Neural crest cell (in vitro differentiated cells): ENCODE data around the gene SLC6A2. TPM values are rescaled to one million over a fixed set of nuclear protein-coding genes. Genes with fewer than 3 reads are reported as not detected.

Experiments
- DNase-seq: peaks from one replicate; pipeline ENCODE4 v3.0.0; 2021; ENCODE audit warnings: low read depth, mixed read lengths, low spot score
- H3K27ac Mint-ChIP-seq: one replicate; pipeline ENCODE4 v1.8.0; 2021; ENCODE audit warnings: mild to moderate bottlenecking, mixed read lengths; ENCODE audit not compliant: unreplicated experiment
- H3K27me3 Mint-ChIP-seq: 2 replicates; pipeline ENCODE4 v1.8.0; 2021; ENCODE audit warnings: low read depth, mild to moderate bottlenecking, mixed read lengths
- H3K36me3 Mint-ChIP-seq: 2 replicates; pipeline ENCODE4 v1.8.0; 2021; ENCODE audit warnings: low read depth, mild to moderate bottlenecking, mixed read lengths
- H3K4me1 Mint-ChIP-seq: 2 replicates; pipeline ENCODE4 v1.8.0; 2021; ENCODE audit warnings: mixed read lengths
- H3K4me3 Mint-ChIP-seq: one replicate; pipeline ENCODE4 v1.8.0; 2021; ENCODE audit warnings: mild to moderate bottlenecking, mixed read lengths
- H3K9me3 Mint-ChIP-seq: 2 replicates; pipeline ENCODE4 v1.8.0; 2021; ENCODE audit warnings: mixed read lengths
- CTCF ChIP-seq: fragments of 200-600 bp; sonication (generic); conservative IDR thresholded peaks from 2 replicates; pipeline ENCODE4 v1.5.0; 2021; ENCODE audit warnings: antibody characterized with exemption, mild to moderate bottlenecking
- total RNA-seq: library from RNA; stranded (reverse); gene quantifications from 2 replicates; pipeline ENCODE4 v1.2.1, GENCODE V29; 2021

The SLC6A2 gene
- total RNA-seq, 1 donor from 2014 or later, result not detected

DNA sequence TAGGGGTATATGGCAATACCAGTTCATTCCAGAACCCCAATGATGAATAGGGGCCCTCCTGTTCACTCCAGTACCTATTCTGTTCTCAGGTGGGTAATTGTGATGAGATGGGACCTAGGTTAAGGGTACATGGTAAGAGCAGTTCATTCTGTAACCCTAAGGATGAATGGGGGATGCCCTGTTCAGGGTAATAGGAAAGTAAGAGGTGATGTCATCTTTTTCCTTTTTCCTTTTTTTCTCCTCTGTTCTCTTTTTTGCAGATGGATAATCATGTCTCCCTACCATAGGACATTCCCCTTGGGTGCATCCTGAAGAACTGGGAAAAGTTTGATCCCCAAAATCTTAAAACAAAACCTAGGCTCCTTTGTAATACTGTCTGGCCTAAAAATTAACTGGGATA is 25.0 kb upstream of the SLC6A2 start:
- H3K27ac Mint-ChIP-seq, result no peak overlapping the region
- peaks cover 3% of the 10 kb centered on the region for H3K27me3 Mint-ChIP-seq
- peaks cover 16% of the 10 kb centered on the region for H3K9me3 Mint-ChIP-seq
- H3K4me1 Mint-ChIP-seq, result no peaks in the 10 kb centered on the region
- TF ChIP-seq CTCF, result no peak
- no peaks in the 10 kb centered on the region for H3K36me3 Mint-ChIP-seq
- no peak for DNase-seq
- H3K4me3 Mint-ChIP-seq, result no peak overlapping the region

GRCh38 chr16:55632259-55632658 is 23.5 kb upstream of the SLC6A2 start:
- peaks cover 3% of the 10 kb centered on the region for H3K27me3 Mint-ChIP-seq
- peaks cover 5% of the 10 kb centered on the region for H3K4me1 Mint-ChIP-seq
- DNase-seq, result no peak
- no peak overlapping the region for H3K4me3 Mint-ChIP-seq
- peaks cover 16% of the 10 kb centered on the region for H3K9me3 Mint-ChIP-seq
- no peaks in the 10 kb centered on the region for H3K36me3 Mint-ChIP-seq
- H3K27ac Mint-ChIP-seq, result no peak overlapping the region
- TF ChIP-seq CTCF, result no peak

- H3K27me3 Mint-ChIP-seq, result peaks cover 3% of the 10 kb centered on the region
- H3K36me3 Mint-ChIP-seq, result no peaks in the 10 kb centered on the region
- H3K4me1 Mint-ChIP-seq, result peaks cover 12% of the 10 kb centered on the region
- no peak for TF ChIP-seq CTCF
- H3K4me3 Mint-ChIP-seq, result no peak overlapping the region
- H3K9me3 Mint-ChIP-seq, result peaks cover 13% of the 10 kb centered on the region
- H3K27ac Mint-ChIP-seq, result no peak overlapping the region
- DNase-seq, result no peak
These were observed 21.6 kb upstream of the SLC6A2 start for GRCh38 chr16:55634193-55634592.

- H3K27ac Mint-ChIP-seq, result no peak overlapping the region
- H3K27me3 Mint-ChIP-seq, result no peaks in the 10 kb centered on the region
- TF ChIP-seq CTCF, result no peak
- peaks cover 12% of the 10 kb centered on the region for H3K4me1 Mint-ChIP-seq
- H3K4me3 Mint-ChIP-seq, result no peak overlapping the region
- no peaks in the 10 kb centered on the region for H3K36me3 Mint-ChIP-seq
- H3K9me3 Mint-ChIP-seq, result no peaks in the 10 kb centered on the region
- DNase-seq, result no peak
These were observed 17.5 kb upstream of the SLC6A2 start for GRCh38 chr16:55638256-55638655.

GRCh38 chr16:55640701-55641327 is 15.0 kb upstream of the SLC6A2 start:
- Mint-ChIP-seq H3K9me3 (no peaks in the 10 kb centered on the region), H3K27me3 (peaks cover 5% of the 10 kb centered on the region), H3K27ac (no peak overlapping the region), H3K4me1 (peaks cover 12% of the 10 kb centered on the region), H3K36me3 (no peaks in the 10 kb centered on the region), H3K4me3 (no peak overlapping the region)
- DNase-seq, result no peak
- TF ChIP-seq CTCF, result no peak
